HT1080 (cell line): Measurements from ENCODE around the gene ANKRD34A. TPM values are rescaled to one million over a fixed set of nuclear protein-coding genes. Genes with fewer than 3 reads are reported as not detected.

Source experiments
- total RNA-seq: library from RNA; depleted of rRNA; stranded (reverse); fragments of >200 nt; shearing (Covaris generic); gene quantifications from 2 replicates; pipeline ENCODE4 v1.2.3, GENCODE V29; 2014; rRNA removed

The ANKRD34A gene
- total RNA-seq, 1 experiment from 2014 or later = 1.1 TPM

Other genes starting within 250 kb of the ANKRD34A start
- not detected in 2 replicates for gene CD160, start 245.1 kb downstream of the ANKRD34A start, total RNA-seq
- 7.5 and 9.3 TPM in 2 replicates for gene RNF115, start 140.5 kb downstream of the ANKRD34A start, total RNA-seq
- gene POLR3C, start 140.4 kb downstream of the ANKRD34A start, total RNA-seq = 51.1 and 56.4 TPM in 2 replicates
- 5.8 and 7.2 TPM in 2 replicates for gene NUDT17, start 118.9 kb downstream of the ANKRD34A start, total RNA-seq
- 11.7 and 19.8 TPM in 2 replicates for gene PIAS3, start 105.5 kb downstream of the ANKRD34A start, total RNA-seq
- 0.08 TPM in 1 of 2 replicates, not detected in the other for gene ANKRD35, start 78.7 kb downstream of the ANKRD34A start, total RNA-seq
- 9.1 and 9.4 TPM in 2 replicates for gene ITGA10, start 54.5 kb downstream of the ANKRD34A start, total RNA-seq
- 17.8 and 21.8 TPM in 2 replicates for gene PEX11B, start 45.9 kb downstream of the ANKRD34A start, total RNA-seq
- 174 and 199 TPM in 2 replicates for gene RBM8A, start 37.1 kb downstream of the ANKRD34A start, total RNA-seq
- gene LIX1L, start 6.6 kb downstream of the ANKRD34A start, total RNA-seq = 16.3 and 24.7 TPM in 2 replicates
- 6.6 and 8.3 TPM in 2 replicates for gene POLR3GL, start 115 bp upstream of the ANKRD34A start, total RNA-seq
- gene TXNIP, start 32.0 kb upstream of the ANKRD34A start, total RNA-seq = 10.4 and 11.9 TPM in 2 replicates
- not detected in 2 replicates for gene HJV, start 57.2 kb upstream of the ANKRD34A start, total RNA-seq
- 0.96 and 1.2 TPM in 2 replicates for gene NBPF10, start 180.2 kb upstream of the ANKRD34A start, total RNA-seq